Psoas muscle (tissue), 8 donors: ENCODE measurements around the gene ABCC8. TPM values are rescaled to one million over a fixed set of nuclear protein-coding genes. Genes with fewer than 3 reads are reported as not detected.

Source experiments
- ATAC-seq, 4 donors: fragments of 200-7000 bp; cut with Tn5 transposase; one replicate each; pipeline ENCODE4 v1.9.1; 2020; ENCODE audit warnings: moderate library complexity in 3 of 4, mild to moderate bottlenecking in 2 of 4
- DNase-seq, 2 donors: peaks; one replicate each; pipeline ENCODE4 v3.0.0-alpha.2; 2020
- H3K27ac ChIP-seq: fragments of 200-600 bp; one replicate; pipeline ENCODE4 v1.8.0; 2022
- H3K27me3 ChIP-seq, 3 donors: fragments of 200-600 bp in 1 of 3; one replicate each; pipeline versions ENCODE4 v1.6.1 to v1.8.0; 2013 to 2022; ENCODE audit warnings: low read length in 2 of 3, mild to moderate bottlenecking in 2 of 3, moderate library complexity in 1 of 3; ENCODE audit not compliant: insufficient read depth in 3 of 3
- H3K36me3 ChIP-seq, 2 donors: fragments of 200-600 bp in 1 of 2; one replicate each; pipeline versions ENCODE4 v1.6.1 to v1.8.0; 2013 to 2022; ENCODE audit warnings: low read depth in 1 of 2, mild to moderate bottlenecking in 1 of 2, moderate library complexity in 1 of 2; ENCODE audit not compliant: insufficient read depth in 1 of 2
- H3K4me1 ChIP-seq: fragments of 200-600 bp; one replicate; pipeline ENCODE4 v1.8.0; 2022
- H3K4me3 ChIP-seq: fragments of 200-600 bp; one replicate; pipeline ENCODE4 v1.8.0; 2022; ENCODE audit warnings: mild to moderate bottlenecking
- H3K9me3 ChIP-seq: fragments of 200-600 bp; one replicate; pipeline ENCODE4 v1.8.0; 2022
- WGBS, 3 donors: extraction: QIAGEN DNeasy Blood & Tissue Kit; methylation state at CpG; one replicate each; pipeline versions ENCODE4 v1.1.6 to v1.1.7; 2013; 5-methylcytosine and 5-hydroxymethylcytosine counted together
- intact Hi-C, 2 donors: fragments of 100-400 bp; cut with DNase I; formaldehyde crosslinking; loops; one replicate each; pipeline versions ENCODE4 v1.11.0 to v1.14.2; 2022
- polyA plus RNA-seq, 3 donors: library from polyadenylated mRNA; stranded (reverse); fragments of 200-250 nt; gene quantifications; one replicate each; pipeline ENCODE4 v1.2.3, GENCODE V29; 2013
- total RNA-seq, 4 donors: library from RNA; stranded (reverse); fragmentation: NEBNext Ultra II Directional in 2 of 4; extraction: Animal tissue kit (Norgen Biotek cat#: 25700) in 2 of 4; gene quantifications; one replicate each; pipeline versions ENCODE4 v1.2.1 to v1.2.4, GENCODE V29; 2021 to 2023
- TF ChIP-seq, protein P1 (sequence below): fragments of 200-600 bp; IDR thresholded peaks from one replicate; pipeline ENCODE4 v1.8.0; 2022; ENCODE audit warnings: antibody characterized with exemption
- donor health status: healthy with polysubstance abuse.
- donor health status: DM: no; HTN: no; CAD: no; lungs with moderate emphysema.
- donor health status: Bipolar disorder and iron deficiency.
- donor health status: healthy.
- donor health status: DM: yes; HTN: yes; CAD: no.
- donor health status: DM: no; HTN: no; CAD: no.
- donor health status: DM: no; HTN: no; CAD: no.
- donor health status: DM: yes; HTN: yes; CAD: no.

The ABCC8 gene
- total and polyA plus RNA-seq, 7 donors = 0.26 to 3.5 (median 0.75) TPM

DNA sequence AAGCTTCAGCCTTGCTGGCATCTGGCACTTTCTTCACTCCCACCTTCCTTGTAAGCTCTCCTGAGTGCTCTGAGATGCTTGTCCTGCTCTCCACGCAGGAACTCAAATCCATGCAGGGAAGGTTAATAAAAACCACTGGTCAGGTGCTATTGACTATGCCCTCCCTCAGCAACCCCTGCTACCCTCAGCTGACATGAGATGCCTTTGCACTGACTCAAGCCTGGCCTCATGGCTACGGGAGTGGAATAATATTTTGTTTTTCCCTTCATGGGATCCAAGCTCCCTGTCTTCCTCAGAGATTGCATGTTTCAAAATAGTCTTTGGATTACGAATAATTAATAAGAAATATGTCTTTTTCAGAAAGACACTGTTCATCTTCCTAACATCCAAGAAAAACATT, 31.7 kb upstream of the ABCC8 start:
- Histone ChIP-seq H3K27ac (no peak overlapping the region), H3K9me3 (no peaks in the 10 kb centered on the region), H3K4me3 (no peak overlapping the region), H3K27me3 (no peaks in the 10 kb centered on the region), H3K4me1 (no peaks in the 10 kb centered on the region), H3K36me3 (no peaks in the 10 kb centered on the region)
- TF ChIP-seq, protein P1, sequence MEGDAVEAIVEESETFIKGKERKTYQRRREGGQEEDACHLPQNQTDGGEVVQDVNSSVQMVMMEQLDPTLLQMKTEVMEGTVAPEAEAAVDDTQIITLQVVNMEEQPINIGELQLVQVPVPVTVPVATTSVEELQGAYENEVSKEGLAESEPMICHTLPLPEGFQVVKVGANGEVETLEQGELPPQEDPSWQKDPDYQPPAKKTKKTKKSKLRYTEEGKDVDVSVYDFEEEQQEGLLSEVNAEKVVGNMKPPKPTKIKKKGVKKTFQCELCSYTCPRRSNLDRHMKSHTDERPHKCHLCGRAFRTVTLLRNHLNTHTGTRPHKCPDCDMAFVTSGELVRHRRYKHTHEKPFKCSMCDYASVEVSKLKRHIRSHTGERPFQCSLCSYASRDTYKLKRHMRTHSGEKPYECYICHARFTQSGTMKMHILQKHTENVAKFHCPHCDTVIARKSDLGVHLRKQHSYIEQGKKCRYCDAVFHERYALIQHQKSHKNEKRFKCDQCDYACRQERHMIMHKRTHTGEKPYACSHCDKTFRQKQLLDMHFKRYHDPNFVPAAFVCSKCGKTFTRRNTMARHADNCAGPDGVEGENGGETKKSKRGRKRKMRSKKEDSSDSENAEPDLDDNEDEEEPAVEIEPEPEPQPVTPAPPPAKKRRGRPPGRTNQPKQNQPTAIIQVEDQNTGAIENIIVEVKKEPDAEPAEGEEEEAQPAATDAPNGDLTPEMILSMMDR = no peak
- intact Hi-C loops = no loop called here
- DNase-seq = no peak
- peak in 3 of 4 donors; percentile 37 to 54 (median 37) for ATAC-seq
- 16 to 29% (median 20%) methylated on average over 3 of the region's 3 CpGs for WGBS, 3 donors

DNA sequence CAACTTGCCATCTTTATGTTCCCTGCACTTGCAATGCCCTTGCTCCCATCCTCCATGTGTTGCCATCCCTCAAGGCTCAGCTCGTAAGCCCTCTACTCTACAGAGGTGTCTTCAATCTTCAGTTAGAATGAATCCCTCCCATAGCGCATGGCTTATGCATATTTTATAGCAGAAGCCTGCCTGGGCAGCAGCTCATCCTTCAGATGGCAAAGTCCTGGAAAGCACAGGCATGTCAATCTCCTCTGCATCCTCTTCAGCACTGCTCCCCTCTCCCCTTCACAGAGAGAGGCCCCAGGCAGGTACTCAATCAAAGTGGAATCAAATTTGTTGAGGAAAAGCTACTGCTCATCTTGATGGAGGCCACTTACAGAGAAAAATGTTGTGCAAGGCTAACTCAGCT, 31.1 kb upstream of the ABCC8 start:
- Histone ChIP-seq H3K4me1 (no peaks in the 10 kb centered on the region), H3K27ac (no peak overlapping the region), H3K4me3 (no peak overlapping the region), H3K9me3 (no peaks in the 10 kb centered on the region), H3K27me3 (no peaks in the 10 kb centered on the region), H3K36me3 (no peaks in the 10 kb centered on the region)
- ATAC-seq (no peak), DNase-seq (no peak)
- 91 to 94% (median 94%) methylated on average over 2 of the region's 2 CpGs for WGBS, 3 donors
- TF ChIP-seq, protein P1 = no peak
- intact Hi-C loops = no loop called here

DNA sequence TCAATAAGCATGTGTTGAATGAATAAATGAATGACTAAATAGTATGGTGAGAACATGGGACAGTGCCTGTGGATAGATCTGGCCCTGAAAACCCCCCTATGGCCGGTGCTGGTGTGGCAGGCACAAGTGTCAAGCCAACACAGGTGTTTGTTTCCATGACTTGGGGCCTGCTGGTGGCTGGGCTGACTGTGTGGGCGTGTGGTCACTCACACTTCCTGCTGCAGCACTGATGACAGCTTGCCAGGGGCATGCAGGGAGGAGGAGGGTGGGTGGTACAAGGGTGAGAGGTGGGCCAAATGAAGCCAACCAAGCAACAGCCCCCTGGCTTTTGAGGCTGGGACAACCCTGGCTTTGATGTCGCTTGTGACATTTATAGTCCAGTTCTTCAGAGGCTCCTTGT, 30.3 kb upstream of the ABCC8 start:
- intact Hi-C loops = no loop called here
- WGBS, 3 donors = 76 to 79% (median 79%) methylated on average over 3 of the region's 3 CpGs

DNA sequence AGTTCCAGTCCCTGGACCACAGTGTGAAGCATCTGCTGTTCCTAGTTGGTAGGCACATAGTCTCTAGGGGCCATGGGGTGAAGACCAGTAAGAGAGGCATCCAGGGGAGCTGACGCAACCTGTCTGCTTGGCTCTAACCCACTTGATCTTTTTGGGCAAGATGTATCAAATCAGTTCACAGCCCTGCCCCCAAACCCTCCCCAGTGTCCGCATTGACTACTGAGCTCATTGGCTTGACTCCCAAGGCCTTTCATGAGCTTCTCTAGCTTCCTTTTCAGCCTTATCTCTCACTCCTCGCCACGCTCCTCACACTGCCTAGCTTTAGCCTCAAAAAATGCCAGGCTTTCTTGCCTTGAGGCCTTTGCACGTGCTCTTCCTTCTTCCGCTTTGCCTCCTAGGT, 29.7 kb upstream of the ABCC8 start:
- Histone ChIP-seq H3K9me3 (no peaks in the 10 kb centered on the region), H3K4me3 (no peak overlapping the region), H3K27me3 (no peaks in the 10 kb centered on the region), H3K36me3 (no peaks in the 10 kb centered on the region), H3K4me1 (no peaks in the 10 kb centered on the region), H3K27ac (no peak overlapping the region)
- 95 to 97% (median 97%) methylated on average over 6 of the region's 6 CpGs for WGBS, 3 donors
- DNase-seq (no peak), ATAC-seq (no peak)
- intact Hi-C loops = no loop called here
- TF ChIP-seq, protein P1 = no peak

More for the DNA sequence above, 30.3 kb upstream of the ABCC8 start:
- no peak overlapping the region for H3K4me3 ChIP-seq
- no peak for ATAC-seq
- no peak overlapping the region for H3K27ac ChIP-seq
- DNase-seq = no peak
- no peaks in the 10 kb centered on the region for H3K36me3 ChIP-seq
- H3K27me3 ChIP-seq = no peaks in the 10 kb centered on the region
- TF ChIP-seq, protein P1 = no peak
- no peaks in the 10 kb centered on the region for H3K9me3 ChIP-seq
- no peaks in the 10 kb centered on the region for H3K4me1 ChIP-seq

DNA sequence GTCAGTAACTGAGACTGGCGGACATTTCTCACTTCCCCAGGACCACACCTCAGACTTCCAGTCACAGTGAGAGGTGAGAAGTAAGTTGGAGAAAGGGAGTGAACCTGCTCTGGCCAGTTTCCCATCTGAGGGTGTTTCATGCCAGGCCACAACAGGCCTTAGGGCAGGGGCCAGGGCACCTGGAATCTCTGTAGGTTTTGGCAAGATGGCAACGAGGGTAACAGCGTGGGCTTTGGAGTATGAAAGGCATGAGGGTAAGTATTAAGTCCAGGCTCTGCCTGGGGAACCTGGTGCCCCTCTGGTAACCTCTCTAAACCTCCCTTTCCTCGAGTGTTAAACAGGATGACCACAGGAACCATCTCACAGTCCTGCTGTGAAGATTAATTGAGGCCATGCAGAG, 28.5 kb upstream of the ABCC8 start:
- ATAC-seq (peak in 2 of 4 donors; percentile 5 to 20), DNase-seq (no peak)
- no peaks in the 10 kb centered on the region for H3K4me1 ChIP-seq
- H3K9me3 ChIP-seq = no peaks in the 10 kb centered on the region
- H3K27me3 ChIP-seq = no peaks in the 10 kb centered on the region
- TF ChIP-seq, protein P1 = no peak
- H3K27ac ChIP-seq = peak overlapping the region; percentile 18
- H3K36me3 ChIP-seq = no peaks in the 10 kb centered on the region
- H3K4me3 ChIP-seq = no peak overlapping the region
- intact Hi-C loops = loop anchor here (1.0 to 2.0 kb wide), 3 partner anchors 149 to 276 kb away; no protein-coding TSS in a partner anchor
- 48 to 78% (median 62%) methylated on average over 4 of the region's 4 CpGs for whole genome bisulfite sequencing, 3 donors
